ENCODE measurements around the gene RNF17.

GRCh38 chr13:24922745-24923591 lies 159.0 kb downstream of the RNF17 start:
- TF ChIP-seq CTCF (tag by site-specific recombination; IDR thresholded peaks at IDR 0.05), result peak; percentile 47; the same call in 1 of the 2 replicates
- peak; percentile 22; the same call in 1 of the 2 replicates for TF ChIP-seq ZBTB6 (tag by site-specific recombination; IDR thresholded peaks at IDR 0.05)
- no peak for TF ChIP-seq ZNF510 (tag by site-specific recombination; IDR thresholded peaks at IDR 0.05; ENCODE audit: insufficient replicate concordance)
- TF ChIP-seq ZNF707 (tag by site-specific recombination; IDR thresholded peaks at IDR 0.05), result no peak
- no peak for TF ChIP-seq SCRT1 (tag by site-specific recombination; IDR thresholded peaks at IDR 0.05; ENCODE audit: borderline replicate concordance)
- no peak for TF ChIP-seq ZNF701 (tag by site-specific recombination; IDR thresholded peaks at IDR 0.05)
- TF ChIP-seq SALL2 (tag by site-specific recombination; IDR thresholded peaks at IDR 0.05; ENCODE audit: borderline replicate concordance), result no peak
- TF ChIP-seq TCF7L2 (IDR thresholded peaks at IDR 0.05; ENCODE audit: borderline replicate concordance, low read depth, low read length), result no peak
- TF ChIP-seq PRDM4 (tag by site-specific recombination; IDR thresholded peaks at IDR 0.05), result 0 out of 2 replicates have a peak, but pooled peaks have one; percentile 30
- TF ChIP-seq YY1 (tag by site-specific recombination; IDR thresholded peaks at IDR 0.05), result no peak
- peak; percentile 83 for TF ChIP-seq PRDM10 (tag by site-specific recombination; IDR thresholded peaks at IDR 0.05)
- peak; percentile 41; the same call in 1 of the 2 replicates for TF ChIP-seq REST (tag by site-specific recombination; IDR thresholded peaks at IDR 0.05)
- no peak for TF ChIP-seq MEIS1 (CRISPR knock-in tag; IDR thresholded peaks at IDR 0.05; ENCODE audit: borderline replicate concordance)
